HEK293 (cell line): ENCODE results near the gene SPINT2.
A peak's percentile ranks its signal among the peaks of the same experiment; 100 is the strongest.

Source experiments
- ELK4 ChIP-seq: IDR thresholded peaks from 2 replicates; pipeline ENCODE4 v1.6.1; 2011; ENCODE audit warnings: mild to moderate bottlenecking, low read depth, low read length, borderline replicate concordance
- GLIS1 ChIP-seq: fragments of 450-650 bp; formaldehyde crosslinking; IDR thresholded peaks from 2 replicates; pipeline ENCODE4 v1.5.1; 2016; ENCODE audit warnings: missing biosample characterization, missing genetic modification characterization
- HOXA7 ChIP-seq: sonication (generic); formaldehyde crosslinking; IDR thresholded peaks from 2 replicates; pipeline ENCODE4 v1.8.1; 2022; ENCODE audit warnings: missing genetic modification reagents, borderline replicate concordance
- HOXC10 ChIP-seq: sonication (generic); formaldehyde crosslinking; IDR thresholded peaks from 2 replicates; pipeline ENCODE4 v1.8.1; 2023; ENCODE audit warnings: mild to moderate bottlenecking, missing genetic modification reagents
- HOXD13 ChIP-seq: sonication (generic); formaldehyde crosslinking; IDR thresholded peaks from 2 replicates; pipeline ENCODE4 v1.8.0; 2022; ENCODE audit warnings: missing genetic modification reagents, borderline replicate concordance
- KLF1 ChIP-seq: fragments of 450-650 bp; formaldehyde crosslinking; IDR thresholded peaks from 2 replicates; pipeline ENCODE4 v1.5.1; 2016; ENCODE audit warnings: missing biosample characterization, missing genetic modification characterization
- KLF16 ChIP-seq: fragments of 450-650 bp; formaldehyde crosslinking; IDR thresholded peaks from 2 replicates; pipeline ENCODE4 v1.5.1; 2017; ENCODE audit warnings: missing biosample characterization, missing genetic modification characterization
- REST ChIP-seq: fragments of 450-650 bp; formaldehyde crosslinking; IDR thresholded peaks from 2 replicates; pipeline ENCODE4 v1.5.1; 2016; ENCODE audit warnings: missing biosample characterization, missing genetic modification characterization
- SETDB1 ChIP-seq: IDR thresholded peaks from one replicate; pipeline ENCODE4 v1.6.1; 2017; ENCODE audit warnings: mild to moderate bottlenecking, low read length, moderate library complexity, mixed read lengths; ENCODE audit not compliant: insufficient read length
- TSHZ1 ChIP-seq: fragments of 450-650 bp; formaldehyde crosslinking; IDR thresholded peaks from 2 replicates; pipeline ENCODE4 v1.5.1; 2016; ENCODE audit warnings: missing biosample characterization, missing genetic modification characterization, borderline replicate concordance
- ZBTB21 ChIP-seq: fragments of 450-650 bp; formaldehyde crosslinking; IDR thresholded peaks from 2 replicates; pipeline ENCODE4 v1.5.1; 2017; ENCODE audit warnings: missing biosample characterization, missing genetic modification characterization
- ZBTB48 ChIP-seq: fragments of 450-650 bp; formaldehyde crosslinking; IDR thresholded peaks from 2 replicates; pipeline ENCODE4 v1.5.1; 2016; ENCODE audit warnings: missing biosample characterization, missing genetic modification characterization
- ZBTB49 ChIP-seq: fragments of 450-650 bp; formaldehyde crosslinking; IDR thresholded peaks from 2 replicates; pipeline ENCODE4 v1.5.1; 2016; ENCODE audit warnings: missing biosample characterization, missing genetic modification characterization, low read depth
- ZBTB7A ChIP-seq: fragments of 450-650 bp; formaldehyde crosslinking; IDR thresholded peaks from 2 replicates; pipeline ENCODE4 v1.5.1; 2016; ENCODE audit warnings: low read depth, missing biosample characterization, missing genetic modification characterization
- ZFP41 ChIP-seq: fragments of 450-650 bp; formaldehyde crosslinking; IDR thresholded peaks from 2 replicates; pipeline ENCODE4 v1.5.1; 2016; ENCODE audit warnings: missing biosample characterization, missing genetic modification characterization, borderline replicate concordance
- ZNF10 ChIP-seq: fragments of 450-650 bp; formaldehyde crosslinking; IDR thresholded peaks from 2 replicates; pipeline ENCODE4 v1.5.1; 2017; ENCODE audit warnings: missing biosample characterization, missing genetic modification characterization
- ZNF138 ChIP-seq: fragments of 450-650 bp; formaldehyde crosslinking; IDR thresholded peaks from 2 replicates; pipeline ENCODE4 v1.5.1; 2016; ENCODE audit warnings: missing biosample characterization, missing genetic modification characterization, borderline replicate concordance
- ZNF16 ChIP-seq: fragments of 450-650 bp; formaldehyde crosslinking; IDR thresholded peaks from 2 replicates; pipeline ENCODE4 v1.5.1; 2016; ENCODE audit warnings: low read depth, missing biosample characterization, missing genetic modification characterization
- ZNF175 ChIP-seq: fragments of 450-650 bp; formaldehyde crosslinking; IDR thresholded peaks from 2 replicates; pipeline ENCODE4 v1.5.1; 2016; ENCODE audit warnings: missing biosample characterization, missing genetic modification characterization
- ZNF24 ChIP-seq: fragments of 450-650 bp; formaldehyde crosslinking; IDR thresholded peaks from 2 replicates; pipeline ENCODE4 v1.5.1; 2016; ENCODE audit warnings: missing biosample characterization, missing genetic modification characterization
- ZNF350 ChIP-seq: fragments of 450-650 bp; formaldehyde crosslinking; IDR thresholded peaks from 2 replicates; pipeline ENCODE4 v1.5.0; 2017; ENCODE audit warnings: missing biosample characterization, mild to moderate bottlenecking, missing genetic modification characterization
- ZNF366 ChIP-seq: fragments of 450-650 bp; formaldehyde crosslinking; conservative IDR thresholded peaks from 2 replicates; pipeline ENCODE4 v1.5.1; 2016; ENCODE audit warnings: missing biosample characterization, missing genetic modification characterization
- ZNF404 ChIP-seq: fragments of 450-650 bp; formaldehyde crosslinking; IDR thresholded peaks from 2 replicates; pipeline ENCODE4 v1.5.1; 2017; ENCODE audit warnings: missing biosample characterization, missing genetic modification characterization
- ZNF416 ChIP-seq: fragments of 450-650 bp; formaldehyde crosslinking; IDR thresholded peaks from 2 replicates; pipeline ENCODE4 v1.5.1; 2016; ENCODE audit warnings: missing biosample characterization, missing genetic modification characterization
- ZNF544 ChIP-seq: fragments of 450-650 bp; formaldehyde crosslinking; IDR thresholded peaks from 2 replicates; pipeline ENCODE4 v1.5.0; 2017; ENCODE audit warnings: missing biosample characterization, missing genetic modification characterization
- ZNF654 ChIP-seq: fragments of 450-650 bp; formaldehyde crosslinking; IDR thresholded peaks from 2 replicates; pipeline ENCODE4 v1.5.1; 2016; ENCODE audit warnings: low read depth, missing biosample characterization, missing genetic modification characterization
- ZNF658 ChIP-seq: fragments of 450-650 bp; formaldehyde crosslinking; IDR thresholded peaks from 2 replicates; pipeline ENCODE4; 2016; ENCODE audit warnings: missing biosample characterization, missing genetic modification characterization
- ZNF660 ChIP-seq: fragments of 450-650 bp; IDR thresholded peaks from 2 replicates; pipeline ENCODE4 v1.5.1; 2018; ENCODE audit warnings: missing biosample characterization, mild to moderate bottlenecking, missing genetic modification characterization
- ZNF791 ChIP-seq: fragments of 450-650 bp; formaldehyde crosslinking; IDR thresholded peaks from 2 replicates; pipeline ENCODE4 v1.5.1; 2016; ENCODE audit warnings: missing biosample characterization, missing genetic modification characterization
- ZSCAN30 ChIP-seq: fragments of 450-650 bp; IDR thresholded peaks from 2 replicates; pipeline ENCODE4 v1.5.1; 2018; ENCODE audit warnings: missing biosample characterization, mild to moderate bottlenecking, missing genetic modification characterization, moderate library complexity
- ZSCAN4 ChIP-seq: fragments of 450-650 bp; formaldehyde crosslinking; IDR thresholded peaks from 2 replicates; pipeline ENCODE4 v1.5.1; 2017; ENCODE audit warnings: missing biosample characterization, missing genetic modification characterization

SPINT2 gene

GRCh38 chr19:38229585-38230073 lies 34.7 kb upstream of the SPINT2 start (continued):
- TF ChIP-seq REST (tag by site-specific recombination) (no peak), ZNF175 (no peak), KLF1 (tag by site-specific recombination) (peak; percentile 63), ZBTB21 (tag by site-specific recombination) (no peak), ZNF404 (no peak), HOXC10 (CRISPR knock-in tag) (no peak), ZSCAN4 (tag by site-specific recombination) (no peak), ZBTB49 (tag by site-specific recombination) (no peak), ZNF791 (no peak), ZNF658 (no peak), ZSCAN30 (tag by site-specific recombination) (peak; percentile 24; the same call in 1 of the 2 replicates), ZNF350 (tag by site-specific recombination) (no peak), SETDB1 (no peak), ZNF10 (tag by site-specific recombination) (no peak), ZNF544 (tag by site-specific recombination) (no peak), TSHZ1 (tag by site-specific recombination) (no peak), HOXA7 (CRISPR knock-in tag) (no peak), ZFP41 (tag by site-specific recombination) (no peak), ZNF138 (tag by site-specific recombination) (no peak), ZBTB7A (tag by site-specific recombination) (no peak), ZNF416 (tag by site-specific recombination) (no peak), GLIS1 (tag by site-specific recombination) (peak; percentile 65; the same call in 1 of the 2 replicates), ZNF660 (tag by site-specific recombination) (no peak), KLF16 (0 out of 2 replicates have a peak, but pooled peaks have one; percentile 23), ZNF654 (tag by site-specific recombination) (no peak), ZNF366 (tag by site-specific recombination) (no peak), ZNF16 (tag by site-specific recombination) (no peak), ZBTB48 (tag by site-specific recombination) (peak; percentile 97), HOXD13 (no peak), ELK4 (no peak), ZNF24 (tag by site-specific recombination) (no peak)
